Lower leg skin (tissue), 4 donors: ENCODE measurements around the gene TCL1B. TPM values are rescaled to one million over a fixed set of nuclear protein-coding genes. Genes with fewer than 3 reads are reported as not detected.

Experiments used
- DNase-seq, 2 donors: peaks; one replicate each; pipeline ENCODE4 v3.0.0-alpha.2; 2019; ENCODE audit warnings: low spot score in 2 of 2
- H3K4me3 ChIP-seq: fragments of 200-600 bp; sonication (generic); 2 replicates; pipeline ENCODE4 v1.5.1; 2017; ENCODE audit warnings: mild to moderate bottlenecking, low read depth; ENCODE audit not compliant: poor library complexity, severe bottlenecking
- POLR2A ChIP-seq, 2 donors: fragments of 450-650 bp; IDR thresholded peaks; one replicate each; pipeline ENCODE4 v1.6.1; 2016 to 2017; ENCODE audit warnings: antibody characterized with exemption in 2 of 2, mild to moderate bottlenecking in 1 of 2, moderate library complexity in 1 of 2
- WGBS, 2 donors: methylation state at CpG; one replicate each; pipeline ENCODE4 v1.1.5; 2018; 5-methylcytosine and 5-hydroxymethylcytosine counted together
- intact Hi-C: fragments of 100-400 bp; cut with DNase I; formaldehyde crosslinking; loops from one replicate; pipeline ENCODE4 v1.15.0; 2023; ENCODE audit warnings: low total_unique reads
- total RNA-seq, 4 donors: library from RNA; depleted of rRNA; stranded (reverse); fragments of >200 nt; gene quantifications; one replicate each; pipeline ENCODE4 v1.1.0, GENCODE V29; 2016
- TF ChIP-seq, protein P1 (sequence below), 3 donors: fragments of 450-650 bp; IDR thresholded peaks; one replicate each; pipeline ENCODE4 v1.5.1; 2016; ENCODE audit warnings: antibody characterized with exemption in 3 of 3, mild to moderate bottlenecking in 3 of 3, moderate library complexity in 2 of 3

Gene TCL1B
- not detected for total RNA-seq

GRCh38 chr14:95685978-95686922 lies at the start of gene TCL1B:
Gene TCL1B (plus strand): TSS chr14:95686426. CDS start chr14:95686468, 42 bp downstream.
- TF ChIP-seq POLR2A (IDR thresholded peaks at IDR 0.05) = no peak
- TF ChIP-seq, protein P1, sequence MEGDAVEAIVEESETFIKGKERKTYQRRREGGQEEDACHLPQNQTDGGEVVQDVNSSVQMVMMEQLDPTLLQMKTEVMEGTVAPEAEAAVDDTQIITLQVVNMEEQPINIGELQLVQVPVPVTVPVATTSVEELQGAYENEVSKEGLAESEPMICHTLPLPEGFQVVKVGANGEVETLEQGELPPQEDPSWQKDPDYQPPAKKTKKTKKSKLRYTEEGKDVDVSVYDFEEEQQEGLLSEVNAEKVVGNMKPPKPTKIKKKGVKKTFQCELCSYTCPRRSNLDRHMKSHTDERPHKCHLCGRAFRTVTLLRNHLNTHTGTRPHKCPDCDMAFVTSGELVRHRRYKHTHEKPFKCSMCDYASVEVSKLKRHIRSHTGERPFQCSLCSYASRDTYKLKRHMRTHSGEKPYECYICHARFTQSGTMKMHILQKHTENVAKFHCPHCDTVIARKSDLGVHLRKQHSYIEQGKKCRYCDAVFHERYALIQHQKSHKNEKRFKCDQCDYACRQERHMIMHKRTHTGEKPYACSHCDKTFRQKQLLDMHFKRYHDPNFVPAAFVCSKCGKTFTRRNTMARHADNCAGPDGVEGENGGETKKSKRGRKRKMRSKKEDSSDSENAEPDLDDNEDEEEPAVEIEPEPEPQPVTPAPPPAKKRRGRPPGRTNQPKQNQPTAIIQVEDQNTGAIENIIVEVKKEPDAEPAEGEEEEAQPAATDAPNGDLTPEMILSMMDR (IDR thresholded peaks at IDR 0.05) = no peak
- peak in 1 of 2 donors; percentile 65 for DNase-seq
- intact Hi-C loops = no loop called here

DNA sequence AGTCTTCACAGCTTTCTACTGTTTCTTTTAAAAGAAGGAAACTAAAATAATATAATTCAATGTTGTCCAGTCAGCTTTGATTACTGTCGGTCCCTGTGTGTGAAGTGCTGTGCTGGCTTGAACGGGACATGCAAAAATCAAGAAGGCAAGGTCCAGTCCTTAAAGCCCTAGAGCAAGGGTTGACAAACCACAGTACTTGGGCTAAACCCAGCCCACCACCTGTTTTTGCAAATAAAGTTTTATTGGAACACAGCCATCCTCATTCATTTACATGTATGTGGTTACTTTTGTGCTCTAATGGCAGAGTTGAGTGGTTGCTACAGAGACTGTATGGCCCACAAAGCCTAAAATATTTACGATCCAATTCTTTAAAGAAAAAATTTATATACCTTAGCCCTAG lies 41.2 kb upstream of the TCL1B start:
- no peak for DNase-seq
- H3K4me3 ChIP-seq = no peak overlapping the region
- TF ChIP-seq, protein P1 (IDR thresholded peaks at IDR 0.05) = no peak
- intact Hi-C loops = no loop called here
- WGBS, 2 donors = 86 to 92% methylated on average over 3 of the region's 3 CpGs

More at GRCh38 chr14:95685978-95686922, at the start of gene TCL1B:
- 76 to 77% methylated on average over 28 of the region's 38 CpGs for WGBS, 2 donors
- no peak within 1 kb of the TSS for H3K4me3 ChIP-seq

DNA sequence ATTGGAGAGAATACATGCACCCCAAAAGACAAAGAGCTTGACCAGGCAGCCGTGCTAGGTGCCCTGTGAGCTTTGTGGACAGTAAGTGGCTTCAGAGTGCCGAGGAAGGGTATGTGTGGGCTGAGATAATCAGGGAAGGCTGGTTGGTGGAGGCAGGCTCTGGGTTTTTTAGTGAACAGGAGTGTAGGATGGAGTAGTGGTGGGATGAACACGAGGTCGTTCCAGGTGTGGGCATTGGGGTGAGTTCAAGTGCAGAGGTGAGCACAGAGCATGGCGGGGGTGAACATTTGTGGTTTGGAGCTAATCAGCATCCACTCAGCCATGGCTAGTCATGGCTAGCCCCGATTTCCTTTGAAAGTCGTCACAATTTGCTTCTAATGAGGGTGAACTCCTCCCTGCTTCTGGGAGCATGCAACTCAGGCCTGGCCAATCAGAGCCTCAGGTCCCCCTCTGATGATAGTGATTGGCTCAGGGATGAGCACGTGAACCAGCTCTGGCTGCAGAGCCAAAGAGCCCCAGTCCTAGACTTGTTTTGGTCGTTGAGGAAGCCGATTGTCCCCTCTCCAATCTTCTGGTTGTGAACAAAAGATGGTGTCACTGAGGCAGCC lies 40.7 kb upstream of the TCL1B start:
- no peak overlapping the region for H3K4me3 ChIP-seq
- no peak for DNase-seq
- no peak for TF ChIP-seq POLR2A (IDR thresholded peaks at IDR 0.05)
- TF ChIP-seq, protein P1 (IDR thresholded peaks at IDR 0.05) = no peak
- 83 to 84% methylated on average over 10 of the region's 10 CpGs for WGBS, 2 donors
- intact Hi-C loops = no loop called here

DNA sequence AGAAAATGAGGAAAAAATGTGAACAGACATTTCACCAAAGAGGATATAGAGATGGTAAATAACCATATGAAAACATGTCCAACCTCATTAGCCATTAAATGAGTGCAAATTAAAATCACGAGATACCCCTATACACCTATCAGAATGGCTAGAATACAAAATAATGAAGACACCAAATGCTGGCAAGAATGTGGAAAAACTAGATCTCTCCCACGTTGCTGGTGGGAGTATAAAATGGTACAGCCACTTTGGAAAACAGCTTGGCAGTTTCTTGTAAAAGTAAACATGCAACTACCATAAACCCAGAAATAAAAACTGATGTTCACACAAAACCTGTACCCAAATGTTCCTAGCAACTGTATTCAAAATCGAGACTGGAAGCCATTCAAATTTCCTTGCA lies 38.3 kb upstream of the TCL1B start:
- DNase-seq = no peak
- TF ChIP-seq, protein P1 (IDR thresholded peaks at IDR 0.05) = no peak
- no peak for TF ChIP-seq POLR2A (IDR thresholded peaks at IDR 0.05)
- WGBS, 2 donors = 59 to 67% methylated on average over 3 of the region's 3 CpGs
- intact Hi-C loops = no loop called here
- H3K4me3 ChIP-seq = no peak overlapping the region

DNA sequence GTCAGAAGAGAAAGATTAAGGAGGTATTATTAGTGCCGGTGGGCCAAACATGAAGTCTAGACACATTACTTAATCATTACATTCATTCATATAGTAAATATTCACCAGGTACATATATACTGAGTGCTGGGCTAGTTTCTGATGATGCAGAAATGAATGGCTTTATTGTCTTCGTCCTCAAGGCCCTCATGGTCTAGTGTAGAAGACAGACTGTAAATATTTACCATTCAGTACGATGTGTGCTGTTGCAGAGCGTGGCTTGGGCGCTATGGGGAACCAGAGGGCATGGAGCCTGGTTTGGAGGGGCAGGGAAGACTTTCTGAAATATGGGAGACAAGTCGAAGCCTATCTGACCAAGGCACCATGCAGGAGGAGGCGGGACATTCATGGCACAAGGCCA lies 37.0 kb upstream of the TCL1B start:
- intact Hi-C loops = no loop called here
- 54 to 62% methylated on average over 7 of the region's 7 CpGs for WGBS, 2 donors

More for the DNA sequence above, 37.0 kb upstream of the TCL1B start:
- DNase-seq = no peak
- H3K4me3 ChIP-seq = no peak overlapping the region
- TF ChIP-seq, protein P1 (IDR thresholded peaks at IDR 0.05) = no peak
- no peak for TF ChIP-seq POLR2A (IDR thresholded peaks at IDR 0.05)
